LNCaP clone FGC (cell line): Measurements from ENCODE around the gene SRA1.
"Not testable (repeated sequence)": the region's sequence is repeated elsewhere in the genome, so short reads cannot be mapped to it uniquely, and the experiment has no call there.

ENCODE experiments used
- DNase-seq: peaks from one replicate; pipeline ENCODE4 v3.0.0-alpha.2; 2011; ENCODE audit warnings: low read depth
- H3K4me3 ChIP-seq: 2 replicates; pipeline ENCODE4 v1.5.1; 2011; ENCODE audit warnings: mild to moderate bottlenecking, low read depth, low read length, control low read depth
- TF ChIP-seq, protein P1 (sequence below): IDR thresholded peaks from 2 replicates; pipeline ENCODE4 v1.5.1; 2012; ENCODE audit warnings: mild to moderate bottlenecking; ENCODE audit not compliant: control insufficient read depth, insufficient read depth; ENCODE audit errors: extremely low read depth

SRA1 gene

DNA sequence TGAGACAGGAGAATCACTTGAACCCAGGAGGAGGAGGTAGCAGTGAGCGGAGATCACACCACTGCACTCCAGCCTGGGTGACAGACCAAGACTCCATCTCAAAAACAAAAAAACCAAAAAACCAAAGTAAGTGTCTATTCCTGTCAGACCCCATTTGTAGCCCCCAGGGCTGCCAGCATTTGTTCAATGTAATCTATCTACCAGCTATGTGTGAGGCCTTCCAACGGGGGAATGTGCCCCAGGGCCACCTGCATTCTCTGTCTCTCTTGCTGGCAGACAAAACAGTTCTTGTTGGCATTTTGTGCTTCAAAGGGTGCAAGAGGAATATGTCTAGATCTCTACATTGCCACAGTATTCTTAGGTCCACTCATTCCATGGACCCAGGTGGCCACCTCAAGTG, 41.6 kb upstream of the SRA1 start:
- H3K4me3 ChIP-seq = no peak overlapping the region
- TF ChIP-seq, protein P1, sequence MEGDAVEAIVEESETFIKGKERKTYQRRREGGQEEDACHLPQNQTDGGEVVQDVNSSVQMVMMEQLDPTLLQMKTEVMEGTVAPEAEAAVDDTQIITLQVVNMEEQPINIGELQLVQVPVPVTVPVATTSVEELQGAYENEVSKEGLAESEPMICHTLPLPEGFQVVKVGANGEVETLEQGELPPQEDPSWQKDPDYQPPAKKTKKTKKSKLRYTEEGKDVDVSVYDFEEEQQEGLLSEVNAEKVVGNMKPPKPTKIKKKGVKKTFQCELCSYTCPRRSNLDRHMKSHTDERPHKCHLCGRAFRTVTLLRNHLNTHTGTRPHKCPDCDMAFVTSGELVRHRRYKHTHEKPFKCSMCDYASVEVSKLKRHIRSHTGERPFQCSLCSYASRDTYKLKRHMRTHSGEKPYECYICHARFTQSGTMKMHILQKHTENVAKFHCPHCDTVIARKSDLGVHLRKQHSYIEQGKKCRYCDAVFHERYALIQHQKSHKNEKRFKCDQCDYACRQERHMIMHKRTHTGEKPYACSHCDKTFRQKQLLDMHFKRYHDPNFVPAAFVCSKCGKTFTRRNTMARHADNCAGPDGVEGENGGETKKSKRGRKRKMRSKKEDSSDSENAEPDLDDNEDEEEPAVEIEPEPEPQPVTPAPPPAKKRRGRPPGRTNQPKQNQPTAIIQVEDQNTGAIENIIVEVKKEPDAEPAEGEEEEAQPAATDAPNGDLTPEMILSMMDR = no peak
- no peak for DNase-seq

DNA sequence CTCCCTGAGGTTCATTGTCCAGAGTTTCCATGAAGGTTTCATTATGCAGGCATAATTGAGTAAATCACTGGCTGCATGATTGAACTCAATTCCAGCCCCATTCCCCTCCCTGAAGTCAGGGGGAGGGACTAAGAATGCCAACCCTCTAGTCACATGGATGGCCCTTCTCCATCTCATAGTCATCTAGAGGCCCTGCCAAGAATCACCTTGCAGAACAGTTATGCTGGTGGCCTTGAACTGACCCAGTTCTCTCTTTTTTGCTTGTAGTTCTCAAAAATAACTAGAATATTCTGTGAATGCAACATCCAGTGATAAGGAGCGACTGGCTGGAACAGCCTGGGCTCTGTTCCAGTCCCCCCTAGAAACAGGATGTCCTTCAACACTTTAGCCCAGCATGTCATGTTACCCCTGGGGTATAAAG, 39.1 kb upstream of the SRA1 start:
- TF ChIP-seq, protein P1 = no peak
- no peak overlapping the region for H3K4me3 ChIP-seq
- DNase-seq = no peak

DNA sequence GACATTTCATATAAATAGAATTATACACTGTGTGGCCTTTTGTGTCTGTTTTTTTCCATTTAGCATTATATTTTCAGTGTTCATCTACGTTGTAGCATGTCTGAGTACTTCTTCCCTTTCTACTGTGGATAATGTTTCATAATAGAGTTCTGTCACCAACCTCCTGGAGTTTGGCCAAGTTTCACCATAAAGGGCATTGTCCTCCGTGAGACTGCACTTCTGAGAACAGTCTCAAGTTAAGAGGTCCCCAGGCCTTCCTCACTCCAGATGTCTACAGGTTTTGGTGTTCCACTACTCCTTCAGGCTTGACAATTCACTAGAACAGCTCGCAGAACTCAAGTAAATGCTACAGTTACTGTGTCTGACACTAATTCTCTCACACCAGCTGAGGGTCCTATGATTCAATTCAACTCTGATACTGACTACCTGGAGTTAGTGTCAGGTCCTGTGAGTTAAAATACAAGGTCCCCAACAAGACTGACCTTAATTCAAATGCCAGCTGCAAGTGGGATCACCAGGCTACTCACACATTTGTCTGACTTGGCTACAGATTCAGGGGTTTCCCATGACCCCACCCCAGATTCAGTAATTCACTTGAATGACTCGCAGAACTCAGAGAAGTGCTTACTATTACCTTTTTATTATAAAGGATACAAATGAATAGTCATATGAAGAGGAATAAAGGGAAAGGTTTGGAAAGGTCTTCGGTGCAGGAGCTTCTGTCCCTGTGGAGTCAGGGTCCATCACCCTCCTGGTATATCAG, 38.4 kb upstream of the SRA1 start:
- TF ChIP-seq, protein P1 = no peak
- DNase-seq = no peak

DNA sequence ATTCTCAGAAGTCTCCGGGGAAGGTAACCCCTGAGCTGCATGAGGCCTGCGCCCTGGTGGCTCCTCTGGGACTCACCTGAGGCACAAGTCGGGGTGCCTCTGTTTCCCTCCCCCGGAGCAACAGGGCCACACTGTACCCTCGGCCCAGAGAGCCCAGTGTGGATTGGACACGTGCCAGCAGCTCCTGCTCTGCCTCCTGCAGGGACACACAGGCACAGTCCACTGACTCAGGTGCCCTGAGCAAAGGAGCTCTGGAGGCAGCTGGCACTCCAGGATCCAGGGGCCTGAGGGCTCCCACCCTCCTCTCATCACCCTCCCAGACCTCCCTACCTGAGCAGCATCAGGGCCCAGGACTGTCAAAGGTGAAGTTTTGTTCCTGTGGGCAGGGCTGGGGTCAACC, 36.9 kb upstream of the SRA1 start:
- TF ChIP-seq, protein P1 = no peak
- DNase-seq = no peak
- no peak overlapping the region for H3K4me3 ChIP-seq

More for the DNA sequence above, 38.4 kb upstream of the SRA1 start:
- no peak overlapping the region for H3K4me3 ChIP-seq

DNA sequence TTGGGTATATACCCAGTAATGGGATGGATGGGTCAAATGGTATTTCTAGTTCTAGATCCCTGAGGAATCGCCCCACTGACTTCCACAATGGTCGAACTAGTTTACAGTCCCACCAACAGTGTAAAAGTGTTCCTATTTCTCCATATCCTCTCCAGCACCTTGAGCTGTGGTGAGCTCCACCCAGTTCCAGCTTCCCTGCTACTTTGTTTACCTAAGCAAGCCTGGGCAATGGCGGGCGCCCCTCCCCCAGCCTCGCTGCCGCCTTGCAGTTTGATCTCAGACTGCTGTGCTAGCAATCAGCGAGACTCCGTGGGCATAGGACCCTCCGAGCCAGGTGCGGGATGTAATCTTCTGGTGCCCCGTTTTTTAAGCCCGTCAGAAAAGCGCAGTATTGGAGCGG, 35.8 kb upstream of the SRA1 start:
- not testable (repeated sequence) for H3K4me3 ChIP-seq

DNA sequence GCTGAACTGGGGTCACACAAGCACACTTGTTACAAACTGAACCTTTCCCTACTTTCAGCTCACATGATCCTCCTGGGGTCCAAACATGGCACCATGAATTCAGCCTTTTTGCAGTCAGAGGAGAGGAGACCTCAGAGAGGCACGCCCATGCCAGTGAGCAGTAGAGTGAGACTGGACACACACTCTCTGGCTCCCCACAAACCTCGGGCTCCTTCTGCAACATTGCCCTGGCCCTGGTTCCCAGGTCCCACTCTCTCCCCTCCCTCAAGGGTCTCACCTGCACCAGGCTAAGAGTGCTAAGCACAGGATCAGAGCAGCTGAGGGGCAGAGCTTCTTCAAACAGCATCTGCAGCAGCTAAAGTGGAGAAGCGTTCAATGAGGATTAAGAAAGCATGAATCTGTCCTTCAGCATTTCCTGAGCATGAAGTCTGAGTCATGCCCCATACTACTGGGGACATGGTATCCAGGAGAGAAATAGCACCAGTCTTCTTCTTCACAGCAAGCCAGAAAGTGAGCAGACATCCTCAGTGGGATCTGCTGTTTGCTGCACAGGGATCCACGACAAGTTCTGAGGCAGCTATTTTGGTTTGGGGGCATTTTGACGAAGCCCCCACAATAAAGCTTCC, 34.6 kb upstream of the SRA1 start:
- H3K4me3 ChIP-seq = no peak overlapping the region
- TF ChIP-seq, protein P1 = no peak
- DNase-seq = no peak

More for the DNA sequence above, 35.8 kb upstream of the SRA1 start:
- not testable (repeated sequence) for DNase-seq

DNA sequence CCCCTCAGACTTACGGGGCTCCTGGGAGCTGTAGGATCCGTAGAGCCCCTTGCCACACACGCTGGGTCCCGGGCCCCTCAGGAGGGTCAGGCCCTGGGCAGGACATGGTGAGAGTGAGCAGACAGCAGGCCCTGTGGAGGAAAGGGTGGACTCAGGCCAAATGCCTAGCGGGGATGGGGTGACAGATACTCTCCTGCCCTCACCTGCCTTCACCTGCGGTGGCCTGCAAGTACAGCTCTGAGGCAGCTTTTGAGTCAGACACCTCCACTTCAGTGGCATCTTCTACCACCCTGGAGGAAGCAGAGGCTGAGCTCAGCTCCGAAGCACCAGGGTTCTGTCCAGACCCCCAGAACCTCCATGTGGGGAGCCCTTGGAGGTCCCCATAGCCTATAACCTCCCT, 33.6 kb upstream of the SRA1 start:
- TF ChIP-seq, protein P1 = no peak
- DNase-seq = no peak
- no peak overlapping the region for H3K4me3 ChIP-seq
